ENCODE data around the gene UTS2.

Gene UTS2

DNA sequence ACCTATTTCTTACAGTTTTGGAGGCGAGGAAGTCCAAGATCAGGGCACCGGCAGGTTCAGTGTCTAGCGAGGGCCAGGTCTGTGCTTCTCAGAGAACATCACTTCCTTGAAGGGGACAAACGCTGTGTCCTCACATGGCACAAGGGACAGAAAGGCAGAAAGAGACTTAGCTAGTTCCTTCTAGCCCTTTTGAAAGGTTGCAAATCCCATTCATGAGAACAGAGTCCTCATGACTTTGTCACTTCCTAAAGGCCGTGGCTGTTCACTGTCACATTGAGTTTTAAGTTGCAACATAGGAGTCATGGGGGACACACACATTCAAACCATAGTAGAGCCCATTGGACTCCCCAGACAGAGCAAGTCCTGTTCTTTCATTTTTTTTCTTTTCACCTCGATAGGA lies 41.4 kb downstream of the UTS2 start:
- no peak for DNase-seq (ENCODE audit: low spot score)

DNA sequence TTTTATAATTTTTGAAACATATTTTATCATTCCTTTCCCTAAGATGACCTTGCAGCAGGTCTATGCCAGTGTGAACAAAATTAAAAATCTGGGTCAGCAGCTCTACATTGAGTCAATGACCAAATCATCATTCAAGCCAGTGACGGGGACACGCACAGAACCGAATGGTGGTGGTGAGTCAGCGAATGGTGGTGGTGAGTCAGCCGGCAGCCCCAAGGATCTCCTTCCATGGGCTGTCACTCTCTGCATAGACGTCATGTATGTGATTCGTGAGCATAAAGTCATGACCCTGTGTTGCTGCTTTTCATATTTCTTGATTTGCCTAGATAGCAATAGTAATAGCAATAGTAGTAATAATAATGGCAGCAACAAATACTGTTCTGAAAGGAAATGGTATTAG lies 42.5 kb downstream of the UTS2 start:
- no peak for DNase-seq (ENCODE audit: low spot score)

DNA sequence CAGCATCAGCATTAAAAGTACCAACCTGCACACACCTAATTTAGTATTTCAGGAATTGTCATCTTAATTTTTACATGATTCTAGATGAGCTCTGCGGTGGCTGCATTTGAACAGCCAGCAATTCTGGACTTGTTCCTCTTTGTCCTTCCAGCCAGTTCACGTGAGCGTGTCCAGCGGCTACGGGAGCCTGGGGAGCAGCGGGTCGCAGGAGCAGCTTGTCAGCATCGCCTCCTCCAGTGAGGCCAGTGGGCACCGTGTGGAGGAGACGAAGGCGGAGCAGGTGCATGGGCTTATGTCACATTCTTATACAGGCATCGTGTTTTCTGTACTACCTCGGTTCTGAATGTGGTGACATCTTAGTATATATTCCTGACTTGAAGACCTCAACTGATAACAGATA lies 43.1 kb downstream of the UTS2 start:
- DNase-seq (ENCODE audit: low spot score) = no peak

GRCh38 chr1:7808253-7808844 lies 44.5 kb downstream of the UTS2 start:
- peak; percentile 11 for DNase-seq (ENCODE audit: low spot score)

DNA sequence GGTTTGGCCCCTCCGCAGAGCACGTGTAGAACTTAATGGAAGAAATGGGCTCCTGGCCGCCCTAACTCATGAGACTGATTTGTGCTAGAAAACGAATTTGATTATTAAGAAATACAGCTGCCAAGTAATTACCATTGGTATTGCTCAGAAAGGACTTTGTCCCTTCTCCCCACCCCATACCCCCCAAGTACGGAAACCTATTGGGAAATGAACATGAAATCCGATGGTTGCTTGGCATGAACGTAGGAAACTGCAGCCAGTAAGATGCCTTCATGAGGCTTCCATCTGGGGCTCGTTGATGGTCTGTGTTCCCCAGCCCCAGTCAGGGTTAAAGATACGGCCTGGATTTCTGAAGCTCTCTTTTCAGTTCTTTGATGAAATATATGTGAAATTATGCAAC lies 47.4 kb downstream of the UTS2 start:
- DNase-seq (ENCODE audit: low spot score) = no peak

All from LoVo (cell line).